ENCODE measurements around the gene ZNF677. TPM values are rescaled to one million over a fixed set of nuclear protein-coding genes. Genes with fewer than 3 reads are reported as not detected.
A peak's percentile ranks its signal among the peaks of the same experiment; 100 is the strongest.
"Not testable (repeated sequence)": the region's sequence is repeated elsewhere in the genome, so short reads cannot be mapped to it uniquely, and the experiment has no call there.

ZNF677 gene
- not detected in 2 replicates for total RNA-seq (2014; rRNA removed; shearing (Covaris generic))
- not detected in 2 replicates for polyA plus RNA-seq (2015; cell fraction: cytosol; rRNA removed)
- not detected in 2 replicates for polyA plus RNA-seq (2015; cell fraction: nucleus; rRNA removed)

GRCh38 chr19:53254411-53255341, at the start of gene ZNF677:
ZNF677 (minus strand) TSS chr19:53254873; CDS start chr19:53251550, 3,323 bp downstream.
- no peak for DNase-seq (ENCODE audit: low read depth)

- not testable (repeated sequence) for DNase-seq (ENCODE audit: low read depth)
Observed at GRCh38 chr19:53301341-53301740, 46.7 kb upstream of the ZNF677 start.

DNA sequence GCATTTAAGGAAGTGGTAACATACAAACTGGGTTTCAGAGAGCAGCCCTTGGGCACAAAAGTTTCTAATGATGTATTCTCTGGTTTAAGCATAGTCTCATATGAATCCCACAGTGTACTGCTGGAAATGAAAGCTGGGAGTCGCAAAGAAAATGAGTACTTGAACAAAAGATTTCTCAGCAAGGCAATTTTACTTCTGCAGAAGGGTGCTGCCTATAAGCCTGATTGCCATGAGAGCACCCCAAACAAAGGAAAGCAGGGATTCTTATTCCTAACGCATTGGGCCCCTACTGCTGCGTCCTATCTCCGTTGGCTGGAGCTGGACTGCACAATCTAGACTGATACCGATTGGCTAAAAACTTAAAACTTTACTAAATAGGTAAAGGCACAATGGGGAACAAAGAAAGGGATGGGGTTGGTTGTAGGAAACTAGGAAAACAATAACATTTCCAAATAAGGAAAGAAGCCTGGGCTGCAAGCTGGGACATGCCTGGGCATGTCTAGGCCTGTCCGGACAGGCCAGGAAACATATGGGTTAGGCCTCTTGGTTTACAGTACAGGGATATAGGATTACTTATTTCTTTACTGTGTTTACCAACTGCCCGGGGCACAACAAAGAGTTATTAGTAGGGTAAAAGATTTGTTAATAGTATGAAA, 40.2 kb upstream of the ZNF677 start:
- peak; percentile 39 for DNase-seq (ENCODE audit: low read depth)

GRCh38 chr19:53290758-53291549, 36.3 kb upstream of the ZNF677 start:
- no peak for DNase-seq (ENCODE audit: low read depth)

DNA sequence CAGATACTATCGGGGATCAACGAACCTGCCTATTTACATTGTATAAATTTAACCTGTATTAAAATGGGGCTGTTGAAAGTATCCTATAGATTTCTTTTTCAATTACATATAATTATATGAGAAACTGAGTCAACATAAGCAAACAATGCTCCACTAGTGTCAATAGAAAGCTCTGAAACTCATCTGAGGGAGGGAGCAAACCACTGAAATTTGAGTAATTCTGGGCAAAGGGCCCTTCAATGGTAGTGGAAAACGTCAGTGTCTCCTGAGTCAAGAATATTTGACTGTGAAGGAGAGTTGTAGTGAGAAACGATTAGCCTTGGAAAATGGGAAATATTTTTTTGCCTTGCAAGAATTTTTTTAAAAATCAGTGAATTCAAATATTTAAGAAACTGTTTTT, 30.4 kb upstream of the ZNF677 start:
- DNase-seq (ENCODE audit: low read depth), result no peak

GRCh38 chr19:53281947-53282346, 27.3 kb upstream of the ZNF677 start:
- not testable (repeated sequence) for DNase-seq (ENCODE audit: low read depth)

DNA sequence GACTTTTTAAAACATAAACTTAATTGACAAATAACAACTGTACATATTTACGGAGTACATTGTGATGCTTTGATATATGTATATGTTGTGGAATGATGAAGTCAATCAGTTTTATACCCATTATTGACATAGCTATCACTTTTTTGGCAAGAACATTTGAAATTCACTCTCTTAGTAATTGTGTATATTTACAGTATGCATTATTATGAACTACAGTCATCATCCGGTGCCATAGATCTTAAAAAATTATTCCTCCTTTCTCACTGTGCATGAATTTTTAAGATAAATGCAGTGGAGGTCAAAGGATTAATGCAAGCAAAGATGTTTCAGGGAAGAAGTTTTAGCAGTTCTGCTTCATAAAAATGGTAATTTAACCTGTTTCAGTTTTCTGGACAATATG, 20.8 kb upstream of the ZNF677 start:
- DNase-seq (ENCODE audit: low read depth), result no peak

DNA sequence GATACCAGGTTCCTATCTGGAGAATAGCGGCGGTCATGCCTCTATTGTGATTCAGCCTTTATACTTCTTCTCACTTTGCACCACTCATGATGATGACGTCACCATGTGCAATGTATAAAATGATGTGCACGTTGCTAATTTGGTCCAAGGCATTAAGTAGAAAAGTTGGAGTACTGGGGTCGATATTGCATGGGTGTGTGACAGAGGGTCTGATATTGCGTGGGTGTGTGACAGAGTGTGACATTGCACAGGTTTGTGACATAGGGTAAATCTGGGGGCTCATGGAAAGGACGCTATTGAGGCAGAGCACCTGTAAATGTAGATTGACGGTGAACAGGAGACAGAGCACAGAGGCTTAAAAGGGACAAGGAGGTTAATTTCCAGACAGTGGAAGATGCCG, 17.4 kb upstream of the ZNF677 start:
- DNase-seq (ENCODE audit: low read depth), result no peak

- not testable (repeated sequence) for DNase-seq (ENCODE audit: low read depth)
Observed at GRCh38 chr19:53269861-53270260, 15.2 kb upstream of the ZNF677 start.

DNA sequence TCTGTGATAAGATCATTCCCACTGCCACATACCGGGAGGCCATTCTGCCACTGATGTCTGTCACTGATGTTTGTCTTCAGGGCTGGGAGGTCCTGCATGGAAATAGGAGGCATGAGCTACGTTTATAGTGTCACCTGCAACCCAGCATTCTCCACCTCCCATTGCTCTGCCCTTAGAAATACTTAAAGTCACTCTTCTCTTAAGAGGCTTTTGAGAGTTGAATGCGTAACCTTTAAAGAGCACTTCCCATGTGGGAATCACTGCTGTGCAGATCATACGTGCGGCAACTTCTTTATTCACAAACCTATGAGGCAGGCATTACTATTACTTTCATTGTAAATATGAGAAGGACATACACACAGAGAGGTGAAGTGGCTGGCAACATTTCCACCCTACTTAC, 12.9 kb upstream of the ZNF677 start, which contains the start of gene VN1R4:
TSS of gene VN1R4 (minus strand) at position 101 of the 400 bp plus-strand sequence. CDS start at position 43, 58 bp downstream.
- not testable (repeated sequence) for DNase-seq (ENCODE audit: low read depth)

- DNase-seq (ENCODE audit: low read depth), result not testable (repeated sequence)
Observed at GRCh38 chr19:53257715-53258342, 3.2 kb upstream of the ZNF677 start, which contains the start of gene VN1R2. VN1R2 (plus strand) TSS chr19:53258292; CDS start chr19:53258376, 84 bp downstream.

DNA sequence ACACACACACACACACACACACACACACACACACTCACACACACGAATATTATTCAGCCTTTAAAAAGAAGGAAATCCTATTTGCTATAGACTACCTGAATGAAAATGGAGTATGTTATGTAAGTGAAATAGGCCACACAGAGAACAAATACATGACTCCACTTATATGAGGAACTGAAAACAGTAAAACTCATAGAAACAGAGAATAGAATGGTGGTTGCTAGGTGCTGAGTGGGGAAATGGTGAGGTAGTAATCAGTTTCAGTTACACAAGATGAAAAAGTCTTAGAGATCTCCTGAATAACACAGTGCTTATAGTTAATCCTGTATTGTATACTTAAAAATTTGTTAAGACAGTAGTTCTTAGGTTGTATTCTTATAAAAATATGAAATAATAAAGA, 8.2 kb downstream of the ZNF677 start:
- DNase-seq (ENCODE audit: low read depth), result no peak

DNA sequence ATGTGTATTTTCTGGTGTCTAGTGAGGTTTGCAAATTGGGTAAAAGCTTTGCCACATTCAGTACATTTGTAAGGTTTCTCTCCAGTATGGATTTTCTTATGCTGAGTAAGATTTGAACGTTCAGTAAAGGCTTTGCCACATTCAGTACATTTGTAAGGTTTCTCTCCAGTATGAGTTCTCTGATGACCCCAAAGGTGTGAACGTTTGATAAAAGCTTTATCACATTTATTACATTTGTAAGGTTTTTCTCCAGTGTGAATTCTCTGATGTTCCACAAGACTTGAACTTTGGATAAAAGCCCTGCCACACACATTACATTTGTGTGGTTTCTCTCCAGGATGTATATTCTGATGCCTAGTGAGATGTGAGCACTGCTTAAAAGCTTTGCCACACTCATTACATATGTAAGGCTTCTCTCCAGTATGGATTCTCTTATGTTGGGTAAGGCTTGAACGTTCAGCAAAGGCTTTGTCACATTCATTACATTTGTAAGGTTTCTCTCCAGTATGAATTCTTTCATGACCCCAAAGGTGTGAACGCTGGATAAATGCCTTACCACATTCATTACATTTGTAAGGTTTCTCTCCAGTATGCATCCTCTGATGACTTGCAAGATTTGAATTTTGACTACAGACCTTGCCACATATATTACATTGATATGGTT, 17.4 kb downstream of the ZNF677 start:
- DNase-seq (ENCODE audit: low read depth), result no peak

DNA sequence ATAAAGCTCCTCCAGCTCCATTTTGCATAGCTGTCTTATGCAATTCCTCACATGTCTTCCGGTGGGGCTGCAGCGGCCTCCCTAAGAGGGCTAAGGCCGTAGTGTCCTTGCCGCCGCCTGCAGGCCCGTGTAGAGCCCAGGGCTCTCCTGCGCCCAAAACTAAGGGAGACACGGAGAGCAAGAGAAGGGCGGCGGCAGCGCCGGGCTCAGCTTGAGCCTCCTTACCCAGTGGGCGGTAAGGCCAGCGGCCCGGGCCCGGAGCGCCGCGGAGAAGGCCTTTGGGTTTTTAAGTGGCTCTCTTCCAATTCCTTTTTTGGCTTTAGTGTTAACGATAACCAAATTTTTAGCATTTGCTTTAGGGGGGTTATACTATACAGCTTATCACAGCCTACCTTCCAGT, 30.1 kb downstream of the ZNF677 start:
- no peak for DNase-seq (ENCODE audit: low read depth)

- DNase-seq (ENCODE audit: low read depth), result not testable (repeated sequence)
Observed at GRCh38 chr19:53222716-53223115, 32.0 kb downstream of the ZNF677 start.

DNA sequence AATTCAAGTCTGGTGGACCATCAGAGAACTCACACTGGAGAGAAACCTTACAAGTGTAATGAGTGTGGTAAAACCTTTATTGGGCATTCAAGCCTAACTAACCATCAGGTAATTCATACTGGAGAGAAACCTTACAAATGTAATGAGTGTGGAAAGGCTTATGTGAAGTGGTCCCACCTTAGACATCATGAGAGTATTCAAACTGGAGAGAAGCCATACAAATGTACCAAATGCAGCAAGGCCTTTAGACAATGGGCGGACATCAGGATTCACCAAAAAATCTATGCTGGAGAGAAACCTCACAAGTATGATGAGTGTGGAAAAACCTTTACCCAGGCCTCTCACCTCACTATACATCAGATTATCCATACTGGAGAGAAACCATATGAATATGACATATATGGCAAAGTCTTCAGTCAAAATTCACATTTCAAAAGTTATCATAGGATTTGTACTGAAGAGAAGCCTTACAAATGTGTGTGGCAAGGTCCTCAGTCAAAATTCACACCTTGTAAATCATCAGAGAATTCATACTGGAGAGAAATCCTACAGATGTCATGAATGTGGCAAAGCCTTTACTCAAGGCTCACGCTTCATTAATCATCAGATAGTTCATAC, 41.9 kb downstream of the ZNF677 start:
- no peak for DNase-seq (ENCODE audit: low read depth)

DNA sequence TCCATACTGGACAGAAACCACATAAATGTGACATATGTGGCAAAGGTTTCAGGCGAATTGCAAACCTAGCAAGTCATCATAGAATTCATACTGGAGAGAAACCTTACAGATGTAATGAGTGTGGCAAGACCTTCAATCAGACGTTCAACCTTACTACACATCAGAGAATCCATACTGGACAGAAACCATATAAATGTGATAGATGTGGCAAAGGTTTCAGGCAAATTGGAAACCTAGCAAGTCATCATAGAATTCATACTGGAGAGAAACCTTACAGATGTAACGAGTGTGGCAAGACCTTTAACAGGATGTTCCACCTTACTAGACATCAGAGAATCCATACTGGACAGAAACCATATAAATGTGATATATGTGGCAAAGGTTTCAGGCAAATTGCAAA, 43.1 kb downstream of the ZNF677 start:
- DNase-seq (ENCODE audit: low read depth), result not testable (repeated sequence)

GRCh38 chr19:53196777-53197396, 57.8 kb downstream of the ZNF677 start:
- DNase-seq (ENCODE audit: low read depth), result no peak

DNA sequence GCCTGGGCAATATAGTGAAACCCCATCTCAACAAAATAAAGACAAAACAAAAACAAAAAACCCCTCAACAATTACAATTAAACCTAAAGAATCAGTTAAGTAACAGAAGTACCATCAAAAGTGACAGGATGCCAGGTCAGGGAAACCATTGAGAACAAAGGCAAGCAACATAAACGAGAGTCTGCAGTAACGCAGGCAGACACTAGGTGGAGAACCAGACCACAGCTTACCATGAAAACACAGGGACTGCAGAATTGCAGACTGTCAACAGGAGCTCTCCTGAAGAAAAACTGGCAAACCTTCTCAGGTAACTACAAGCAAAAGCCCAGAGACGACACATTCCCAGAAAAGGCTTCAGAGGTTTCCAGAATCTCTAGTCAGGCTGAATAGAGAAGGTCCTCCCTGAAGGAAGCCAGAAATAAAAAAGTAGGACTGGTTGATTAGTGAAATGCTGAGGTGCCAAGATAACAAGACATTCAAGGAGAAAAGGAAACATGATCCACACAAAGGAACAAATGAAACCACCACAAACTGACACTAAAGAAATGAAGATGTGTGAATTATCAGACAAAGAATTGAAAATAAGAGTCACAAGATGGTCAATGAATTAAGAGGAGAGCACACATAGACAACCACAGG, 59.3 kb downstream of the ZNF677 start:
- DNase-seq (ENCODE audit: low read depth), result peak; percentile 39
